AG09319 (cell line): ENCODE data around the gene CORO1C.

ENCODE experiments used
- DNase-seq: peaks from one replicate; pipeline ENCODE4 v3.0.0-alpha.2; 2010; ENCODE audit warnings: low read depth; ENCODE audit errors: extremely low read depth
- CTCF ChIP-seq: IDR thresholded peaks from 2 replicates; pipeline ENCODE4 v1.5.1; 2011; ENCODE audit warnings: low read depth, mild to moderate bottlenecking, inconsistent platforms, low read length, moderate library complexity

The CORO1C gene

GRCh38 chr12:108646600-108647579 lies 84.4 kb downstream of the CORO1C start:
- no peak for DNase-seq
- TF ChIP-seq CTCF = peak; percentile 17

GRCh38 chr12:108645686-108646599 lies 85.4 kb downstream of the CORO1C start:
- no peak for DNase-seq
- TF ChIP-seq CTCF = no peak

- no peak for DNase-seq
- TF ChIP-seq CTCF = no peak
Observed at GRCh38 chr12:108644811-108645120, 86.6 kb downstream of the CORO1C start.

- no peak for DNase-seq
- TF ChIP-seq CTCF = no peak
Observed at GRCh38 chr12:108643941-108644810, 87.1 kb downstream of the CORO1C start.

GRCh38 chr12:108642899-108643654 lies 88.2 kb downstream of the CORO1C start:
- no peak for TF ChIP-seq CTCF
- no peak for DNase-seq

- TF ChIP-seq CTCF = no peak
- DNase-seq = no peak
Observed at GRCh38 chr12:108642269-108642870, 88.9 kb downstream of the CORO1C start.
